ENCODE data around the gene SIAH2.

The SIAH2 gene

DNA sequence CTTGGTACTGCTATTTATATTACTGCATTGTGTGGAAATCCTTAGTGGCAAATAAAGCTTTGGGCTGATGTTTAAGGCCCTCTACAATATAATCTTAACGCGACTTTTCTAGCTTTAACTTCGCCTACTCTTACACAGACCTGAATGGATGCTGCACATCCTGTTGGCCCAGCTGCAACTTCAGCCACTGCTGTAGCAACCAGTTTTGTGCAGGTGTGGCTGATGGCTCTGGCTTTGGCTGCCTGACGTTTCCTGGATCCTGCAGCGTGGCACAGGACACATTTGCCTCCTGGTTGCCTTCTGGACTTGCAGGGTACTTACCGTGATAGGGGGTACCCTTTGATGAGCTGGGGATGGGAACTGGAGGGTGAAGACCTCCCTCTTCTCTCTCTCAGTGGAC lies 39.0 kb downstream of the SIAH2 start:
- no peak for DNase-seq (ENCODE audit: low read depth, low spot score)
- Histone ChIP-seq H3K36me3 (ENCODE audit: insufficient read depth, insufficient read length, low read length) (no peaks in the 10 kb centered on the region), H3K9ac (ENCODE audit: insufficient read length, low read depth) (no peak overlapping the region), H3K4me1 (ENCODE audit: insufficient read depth, insufficient read length) (peaks cover 6% of the 10 kb centered on the region), H3K9me3 (ENCODE audit: insufficient read depth, low read length) (no peaks in the 10 kb centered on the region), H3K4me3 (ENCODE audit: insufficient read length, low read depth) (no peak overlapping the region), H3K27me3 (ENCODE audit: insufficient read depth, insufficient read length) (no peaks in the 10 kb centered on the region)
- TF ChIP-seq SUZ12 (IDR thresholded peaks at IDR 0.05; ENCODE audit: extremely low read depth, insufficient read depth, insufficient read length) (no peak), ZNF274 (IDR thresholded peaks at IDR 0.05; ENCODE audit: low read depth, low read length) (no peak), YY1 (IDR thresholded peaks at IDR 0.05; ENCODE audit: insufficient read depth, insufficient read length) (no peak)

DNA sequence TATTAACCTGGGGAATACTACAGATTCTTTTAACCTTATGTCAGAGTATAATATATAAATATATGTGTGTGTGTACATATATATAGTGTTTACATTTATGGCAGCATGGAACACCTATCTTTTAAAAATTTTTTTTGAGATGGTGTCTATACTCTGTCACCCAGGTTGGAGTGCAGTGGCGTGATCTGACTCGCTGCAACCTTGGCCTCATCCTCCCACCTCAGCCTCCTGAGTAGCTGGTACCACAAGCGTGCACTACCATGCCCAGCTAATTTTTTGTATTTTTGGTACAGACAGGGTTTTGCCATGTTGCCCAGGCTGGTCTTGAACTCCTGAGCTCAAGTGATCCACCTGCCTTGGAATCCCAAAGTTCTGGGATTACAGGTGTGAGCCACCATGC lies 40.7 kb downstream of the SIAH2 start:
- peaks cover 3% of the 10 kb centered on the region for H3K4me1 ChIP-seq (ENCODE audit: insufficient read depth, insufficient read length)
- no peaks in the 10 kb centered on the region for H3K27me3 ChIP-seq (ENCODE audit: insufficient read depth, insufficient read length)
- no peaks in the 10 kb centered on the region for H3K36me3 ChIP-seq (ENCODE audit: insufficient read depth, insufficient read length, low read length)
- no peaks in the 10 kb centered on the region for H3K9me3 ChIP-seq (ENCODE audit: insufficient read depth, low read length)
- H3K9ac ChIP-seq (ENCODE audit: insufficient read length, low read depth): no peak overlapping the region
- TF ChIP-seq YY1 (IDR thresholded peaks at IDR 0.05; ENCODE audit: insufficient read depth, insufficient read length): no peak
- no peak for TF ChIP-seq SUZ12 (IDR thresholded peaks at IDR 0.05; ENCODE audit: extremely low read depth, insufficient read depth, insufficient read length)
- TF ChIP-seq ZNF274 (IDR thresholded peaks at IDR 0.05; ENCODE audit: low read depth, low read length): no peak
- no peak for DNase-seq (ENCODE audit: low read depth, low spot score)
- no peak overlapping the region for H3K4me3 ChIP-seq (ENCODE audit: insufficient read length, low read depth)

DNA sequence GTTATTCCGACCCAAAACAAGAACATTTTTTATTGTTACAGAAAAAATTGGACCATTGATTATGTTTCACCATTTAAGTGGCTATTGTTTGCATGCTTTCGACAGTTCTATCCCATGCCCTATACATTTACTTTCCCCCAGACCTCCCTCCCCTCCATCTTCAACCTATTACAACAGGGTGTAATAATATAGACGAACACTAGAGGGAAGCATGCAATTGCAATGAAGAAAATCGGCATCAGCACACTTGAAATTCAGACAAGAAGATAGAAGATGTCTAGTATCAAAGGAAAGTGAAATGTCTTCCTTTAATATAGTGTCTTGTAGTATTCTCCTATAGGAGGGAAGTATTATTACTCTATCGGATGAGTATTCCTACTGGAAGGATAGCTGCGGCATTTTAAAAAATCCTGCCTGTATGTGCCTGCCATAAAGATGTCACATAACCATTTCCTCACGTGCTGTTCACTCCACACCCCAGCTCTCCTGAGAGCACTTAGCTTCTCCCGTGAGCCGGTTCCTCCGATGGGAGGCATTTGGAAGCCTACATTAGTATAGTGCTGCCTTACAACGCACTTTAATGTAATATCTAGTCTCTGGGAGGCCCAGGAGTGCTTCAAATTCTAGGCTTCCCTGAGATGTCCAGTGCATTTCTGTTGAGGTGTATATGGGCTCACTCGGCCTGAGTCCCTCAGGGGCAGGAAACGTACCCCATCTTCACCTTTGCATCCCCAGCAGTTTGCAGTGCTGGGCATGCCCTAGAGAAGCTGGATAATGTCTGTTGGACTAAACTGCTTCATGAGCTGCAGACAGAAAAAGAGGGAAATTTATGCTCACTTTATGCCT lies 41.5 kb downstream of the SIAH2 start:
- Histone ChIP-seq H3K27me3 (ENCODE audit: insufficient read depth, insufficient read length) (no peaks in the 10 kb centered on the region), H3K4me3 (ENCODE audit: insufficient read length, low read depth) (no peak overlapping the region), H3K36me3 (ENCODE audit: insufficient read depth, insufficient read length, low read length) (no peaks in the 10 kb centered on the region), H3K9me3 (ENCODE audit: insufficient read depth, low read length) (no peaks in the 10 kb centered on the region), H3K4me1 (ENCODE audit: insufficient read depth, insufficient read length) (no peaks in the 10 kb centered on the region), H3K9ac (ENCODE audit: insufficient read length, low read depth) (no peak overlapping the region)
- no peak for TF ChIP-seq YY1 (IDR thresholded peaks at IDR 0.05; ENCODE audit: insufficient read depth, insufficient read length)
- TF ChIP-seq SUZ12 (IDR thresholded peaks at IDR 0.05; ENCODE audit: extremely low read depth, insufficient read depth, insufficient read length): no peak
- no peak for TF ChIP-seq ZNF274 (IDR thresholded peaks at IDR 0.05; ENCODE audit: low read depth, low read length)
- peak; percentile 52 for DNase-seq (ENCODE audit: low read depth, low spot score)

DNA sequence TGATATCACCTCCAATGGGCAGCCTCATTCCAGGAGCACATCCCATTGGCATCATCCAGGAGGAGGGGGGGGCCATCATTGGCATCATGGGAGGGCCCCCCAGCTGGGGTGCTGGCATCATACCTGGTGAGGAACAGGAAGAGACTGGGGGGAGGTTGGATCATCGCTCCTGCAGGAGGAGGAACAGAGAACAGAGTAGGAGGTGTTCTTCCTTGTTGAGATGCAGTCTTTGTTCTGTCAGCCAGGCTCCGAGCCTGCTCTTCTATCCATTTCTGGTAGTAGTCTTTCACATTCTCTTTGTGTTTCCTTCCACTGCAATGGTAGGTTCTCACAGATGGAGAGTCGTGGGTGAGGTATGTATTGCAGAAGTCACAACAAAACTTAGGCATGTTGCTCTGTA lies 42.5 kb downstream of the SIAH2 start:
- H3K4me3 ChIP-seq (ENCODE audit: insufficient read length, low read depth): no peak overlapping the region
- H3K27me3 ChIP-seq (ENCODE audit: insufficient read depth, insufficient read length): no peaks in the 10 kb centered on the region
- TF ChIP-seq SUZ12 (IDR thresholded peaks at IDR 0.05; ENCODE audit: extremely low read depth, insufficient read depth, insufficient read length): no peak
- no peak for TF ChIP-seq ZNF274 (IDR thresholded peaks at IDR 0.05; ENCODE audit: low read depth, low read length)
- no peak for TF ChIP-seq YY1 (IDR thresholded peaks at IDR 0.05; ENCODE audit: insufficient read depth, insufficient read length)
- no peaks in the 10 kb centered on the region for H3K36me3 ChIP-seq (ENCODE audit: insufficient read depth, insufficient read length, low read length)
- H3K9me3 ChIP-seq (ENCODE audit: insufficient read depth, low read length): no peaks in the 10 kb centered on the region
- no peak overlapping the region for H3K9ac ChIP-seq (ENCODE audit: insufficient read length, low read depth)
- no peak for DNase-seq (ENCODE audit: low read depth, low spot score)
- H3K4me1 ChIP-seq (ENCODE audit: insufficient read depth, insufficient read length): no peaks in the 10 kb centered on the region

DNA sequence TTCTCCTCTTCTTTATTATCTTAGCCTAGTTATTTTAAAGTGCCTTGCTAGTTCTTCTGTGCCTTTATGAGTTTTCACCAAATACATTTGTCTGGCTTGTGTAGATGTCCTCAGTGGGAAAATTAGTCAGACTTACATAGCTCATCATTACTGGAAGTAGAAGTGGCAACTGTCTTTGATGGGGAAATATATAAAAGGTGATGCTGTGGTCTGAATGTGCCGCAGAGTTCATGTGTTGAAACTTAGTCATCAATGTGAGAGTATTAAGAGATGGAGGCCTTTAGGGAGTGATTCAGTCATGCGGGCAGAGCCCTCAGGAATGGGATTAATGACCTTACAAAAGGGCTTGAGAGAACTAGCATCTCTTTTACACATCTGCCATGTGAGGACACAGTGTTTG lies 52.9 kb downstream of the SIAH2 start:
- H3K36me3 ChIP-seq (ENCODE audit: insufficient read depth, insufficient read length, low read length): no peaks in the 10 kb centered on the region
- TF ChIP-seq SUZ12 (IDR thresholded peaks at IDR 0.05; ENCODE audit: extremely low read depth, insufficient read depth, insufficient read length): no peak
- H3K9ac ChIP-seq (ENCODE audit: insufficient read length, low read depth): no peak overlapping the region
- H3K9me3 ChIP-seq (ENCODE audit: insufficient read depth, low read length): no peaks in the 10 kb centered on the region
- no peak for DNase-seq (ENCODE audit: low read depth, low spot score)
- no peak overlapping the region for H3K4me3 ChIP-seq (ENCODE audit: insufficient read length, low read depth)
- no peaks in the 10 kb centered on the region for H3K4me1 ChIP-seq (ENCODE audit: insufficient read depth, insufficient read length)
- H3K27me3 ChIP-seq (ENCODE audit: insufficient read depth, insufficient read length): no peaks in the 10 kb centered on the region

DNA sequence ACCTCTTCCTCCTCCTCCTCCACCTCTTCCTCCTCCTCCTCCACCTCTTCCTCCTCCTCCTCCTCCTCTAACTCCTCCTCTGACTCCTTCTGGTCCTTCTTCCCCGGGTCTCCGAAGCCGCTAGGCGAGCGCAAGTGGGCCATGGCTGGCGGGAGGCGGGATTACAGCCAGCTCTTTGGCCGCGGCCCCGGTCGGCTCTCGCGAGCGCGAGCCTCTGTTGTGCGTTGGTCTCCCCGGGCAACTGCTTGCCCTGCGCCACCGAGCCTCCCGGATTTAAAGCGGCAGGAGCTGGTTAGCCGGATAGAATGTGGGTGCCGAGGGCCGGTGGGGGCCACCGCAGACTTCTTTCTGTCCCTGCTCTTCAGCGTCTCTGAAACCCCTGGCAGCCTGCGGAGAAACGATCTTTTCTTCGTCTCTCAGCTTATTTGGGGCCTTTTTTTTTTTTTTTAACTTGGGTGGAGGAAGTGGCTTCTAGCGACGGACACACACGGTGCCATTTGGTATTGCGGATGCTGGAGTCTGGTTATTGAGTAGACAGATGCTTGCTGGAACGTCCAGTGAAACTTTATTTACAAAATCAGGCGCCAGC lies 59.1 kb downstream of the SIAH2 start, which contains the start of gene ERICH6:
ERICH6 (minus strand) TSS at position 165 of the 589 bp plus-strand sequence; CDS start at position 143, 22 bp downstream.
- Histone ChIP-seq H3K9ac (ENCODE audit: insufficient read length, low read depth) (peak within 1 kb of the TSS; percentile 85), H3K9me3 (ENCODE audit: insufficient read depth, low read length) (no peaks in the 10 kb centered on the region; the same call in 1 of the 2 replicates), H3K4me1 (ENCODE audit: insufficient read depth, insufficient read length) (no peaks in the 10 kb centered on the region), H3K27me3 (ENCODE audit: insufficient read depth, insufficient read length) (no peaks in the 10 kb centered on the region), H3K36me3 (ENCODE audit: insufficient read depth, insufficient read length, low read length) (no peaks in the 10 kb centered on the region), H3K4me3 (ENCODE audit: insufficient read length, low read depth) (peak within 1 kb of the TSS; percentile 60)
- TF ChIP-seq YY1 (IDR thresholded peaks at IDR 0.05; ENCODE audit: insufficient read depth, insufficient read length): no peak
- no peak for TF ChIP-seq ZNF274 (IDR thresholded peaks at IDR 0.05; ENCODE audit: low read depth, low read length)
- TF ChIP-seq SUZ12 (IDR thresholded peaks at IDR 0.05; ENCODE audit: extremely low read depth, insufficient read depth, insufficient read length): no peak
- DNase-seq (ENCODE audit: low read depth, low spot score): peak; percentile 86

DNA sequence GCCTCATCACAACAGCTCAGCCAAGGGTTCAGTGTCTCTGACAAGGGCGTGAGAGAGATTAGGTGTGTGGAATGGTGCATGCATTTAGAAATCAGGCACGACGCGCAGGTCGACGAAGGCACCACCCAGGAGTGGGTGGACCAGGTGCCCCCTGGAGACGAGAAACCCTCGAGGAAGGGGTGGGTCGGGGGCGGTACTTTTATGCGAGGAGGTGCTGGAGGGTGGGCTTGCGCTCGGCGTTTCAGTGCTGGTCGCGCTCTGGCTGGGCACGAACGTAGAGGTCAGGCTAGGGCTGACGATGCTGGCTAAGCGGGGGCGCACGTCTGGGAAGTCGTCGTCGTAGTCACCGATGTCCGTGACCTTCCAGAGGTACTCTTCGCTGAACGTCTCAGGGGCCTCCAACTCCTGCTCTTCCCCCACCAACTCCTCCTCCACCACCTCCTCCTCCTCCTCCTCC lies 59.6 kb downstream of the SIAH2 start:
- TF ChIP-seq SUZ12 (IDR thresholded peaks at IDR 0.05; ENCODE audit: extremely low read depth, insufficient read depth, insufficient read length): no peak
- no peak for TF ChIP-seq ZNF274 (IDR thresholded peaks at IDR 0.05; ENCODE audit: low read depth, low read length)
- TF ChIP-seq YY1 (IDR thresholded peaks at IDR 0.05; ENCODE audit: insufficient read depth, insufficient read length): no peak
- H3K9ac ChIP-seq (ENCODE audit: insufficient read length, low read depth): peak overlapping the region; percentile 77
- no peaks in the 10 kb centered on the region for H3K27me3 ChIP-seq (ENCODE audit: insufficient read depth, insufficient read length)
- H3K36me3 ChIP-seq (ENCODE audit: insufficient read depth, insufficient read length, low read length): no peaks in the 10 kb centered on the region
- no peaks in the 10 kb centered on the region; the same call in 1 of the 2 replicates for H3K9me3 ChIP-seq (ENCODE audit: insufficient read depth, low read length)
- DNase-seq (ENCODE audit: low read depth, low spot score): no peak
- H3K4me3 ChIP-seq (ENCODE audit: insufficient read length, low read depth): peak overlapping the region; percentile 60
- no peaks in the 10 kb centered on the region for H3K4me1 ChIP-seq (ENCODE audit: insufficient read depth, insufficient read length)

All from NT2/D1 (cell line).